SH-SY5Y (cell line): ENCODE data around the gene ECHDC1.

ENCODE experiments used
- GATA2 ChIP-seq: IDR thresholded peaks from 2 replicates; pipeline ENCODE4 v1.6.1; 2011; ENCODE audit warnings: mild to moderate bottlenecking, low read depth, low read length
- GATA3 ChIP-seq: IDR thresholded peaks from 2 replicates; pipeline ENCODE4 v1.6.1; 2011; ENCODE audit warnings: low read depth, mild to moderate bottlenecking, low read length, moderate library complexity

- TF ChIP-seq GATA2 (no peak), GATA3 (no peak)
Observed at GRCh38 chr6:127352524-127352923, 9.1 kb upstream of the ECHDC1 start.
